ENCODE data around the gene SLC11A2.

SLC11A2 gene

DNA sequence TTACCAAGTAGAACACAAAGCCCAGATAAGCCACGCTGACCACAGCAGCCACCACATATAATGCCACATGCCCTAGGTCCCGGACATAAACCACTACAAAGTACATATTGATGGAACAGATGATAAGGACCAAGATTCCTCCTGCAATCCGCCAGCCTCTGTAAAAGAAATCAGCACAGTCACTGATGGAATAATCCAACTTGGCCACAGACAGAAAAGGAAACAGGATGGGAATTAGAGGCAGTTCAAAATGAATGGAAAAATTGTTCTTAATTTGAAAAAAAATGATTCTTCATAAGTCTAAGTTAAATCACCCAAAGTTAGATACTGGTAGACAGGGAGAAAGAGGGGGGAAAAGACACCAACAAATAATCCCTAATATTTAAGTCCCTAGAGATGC lies 35.4 kb downstream of the SLC11A2 start:
- H3K27ac ChIP-seq: no peak overlapping the region
- TF ChIP-seq, protein P1, sequence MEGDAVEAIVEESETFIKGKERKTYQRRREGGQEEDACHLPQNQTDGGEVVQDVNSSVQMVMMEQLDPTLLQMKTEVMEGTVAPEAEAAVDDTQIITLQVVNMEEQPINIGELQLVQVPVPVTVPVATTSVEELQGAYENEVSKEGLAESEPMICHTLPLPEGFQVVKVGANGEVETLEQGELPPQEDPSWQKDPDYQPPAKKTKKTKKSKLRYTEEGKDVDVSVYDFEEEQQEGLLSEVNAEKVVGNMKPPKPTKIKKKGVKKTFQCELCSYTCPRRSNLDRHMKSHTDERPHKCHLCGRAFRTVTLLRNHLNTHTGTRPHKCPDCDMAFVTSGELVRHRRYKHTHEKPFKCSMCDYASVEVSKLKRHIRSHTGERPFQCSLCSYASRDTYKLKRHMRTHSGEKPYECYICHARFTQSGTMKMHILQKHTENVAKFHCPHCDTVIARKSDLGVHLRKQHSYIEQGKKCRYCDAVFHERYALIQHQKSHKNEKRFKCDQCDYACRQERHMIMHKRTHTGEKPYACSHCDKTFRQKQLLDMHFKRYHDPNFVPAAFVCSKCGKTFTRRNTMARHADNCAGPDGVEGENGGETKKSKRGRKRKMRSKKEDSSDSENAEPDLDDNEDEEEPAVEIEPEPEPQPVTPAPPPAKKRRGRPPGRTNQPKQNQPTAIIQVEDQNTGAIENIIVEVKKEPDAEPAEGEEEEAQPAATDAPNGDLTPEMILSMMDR (IDR thresholded peaks at IDR 0.05): no peak
- TF ChIP-seq ZFX (IDR thresholded peaks at IDR 0.05; ENCODE audit: borderline replicate concordance): no peak

GRCh38 chr12:50990147-50990727 lies 35.9 kb downstream of the SLC11A2 start:
- no peak overlapping the region for H3K27ac ChIP-seq
- TF ChIP-seq ZFX (IDR thresholded peaks at IDR 0.05; ENCODE audit: borderline replicate concordance): no peak
- TF ChIP-seq, protein P1 (IDR thresholded peaks at IDR 0.05): no peak

GRCh38 chr12:50988871-50989270 lies 37.3 kb downstream of the SLC11A2 start:
- TF ChIP-seq, protein P1 (IDR thresholded peaks at IDR 0.05): no peak
- TF ChIP-seq ZFX (IDR thresholded peaks at IDR 0.05; ENCODE audit: borderline replicate concordance): no peak
- no peak overlapping the region for H3K27ac ChIP-seq

DNA sequence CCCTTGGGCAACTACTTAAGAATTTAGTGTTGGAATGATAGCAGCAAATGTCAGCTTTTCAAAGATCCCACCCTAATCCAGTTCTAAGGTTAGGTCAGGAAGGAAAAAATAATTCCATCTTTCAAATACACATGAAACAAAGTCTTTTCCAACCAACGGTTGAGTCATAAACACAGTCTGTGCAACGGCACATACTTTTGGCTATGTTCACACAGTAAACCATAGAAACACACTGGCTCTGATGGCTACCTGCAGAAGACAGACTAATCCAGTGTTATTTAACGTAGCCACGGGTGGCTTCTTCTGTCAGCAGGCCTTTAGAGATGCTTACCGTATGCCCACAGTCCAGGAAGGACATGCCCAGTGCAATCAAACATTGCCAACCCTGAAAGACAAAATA lies 38.1 kb downstream of the SLC11A2 start:
- H3K27ac ChIP-seq: no peak overlapping the region

GRCh38 chr12:50986966-50987737 lies 39.0 kb downstream of the SLC11A2 start:
- H3K27ac ChIP-seq: no peak overlapping the region

More for the DNA sequence above, 38.1 kb downstream of the SLC11A2 start:
- TF ChIP-seq, protein P1 (IDR thresholded peaks at IDR 0.05): no peak
- no peak for TF ChIP-seq ZFX (IDR thresholded peaks at IDR 0.05; ENCODE audit: borderline replicate concordance)

GRCh38 chr12:50985322-50985721 lies 40.9 kb downstream of the SLC11A2 start:
- H3K27ac ChIP-seq: no peak overlapping the region

More at GRCh38 chr12:50986966-50987737, 39.0 kb downstream of the SLC11A2 start:
- TF ChIP-seq, protein P1 (IDR thresholded peaks at IDR 0.05): peak; percentile 77
- no peak for TF ChIP-seq ZFX (IDR thresholded peaks at IDR 0.05; ENCODE audit: borderline replicate concordance)

DNA sequence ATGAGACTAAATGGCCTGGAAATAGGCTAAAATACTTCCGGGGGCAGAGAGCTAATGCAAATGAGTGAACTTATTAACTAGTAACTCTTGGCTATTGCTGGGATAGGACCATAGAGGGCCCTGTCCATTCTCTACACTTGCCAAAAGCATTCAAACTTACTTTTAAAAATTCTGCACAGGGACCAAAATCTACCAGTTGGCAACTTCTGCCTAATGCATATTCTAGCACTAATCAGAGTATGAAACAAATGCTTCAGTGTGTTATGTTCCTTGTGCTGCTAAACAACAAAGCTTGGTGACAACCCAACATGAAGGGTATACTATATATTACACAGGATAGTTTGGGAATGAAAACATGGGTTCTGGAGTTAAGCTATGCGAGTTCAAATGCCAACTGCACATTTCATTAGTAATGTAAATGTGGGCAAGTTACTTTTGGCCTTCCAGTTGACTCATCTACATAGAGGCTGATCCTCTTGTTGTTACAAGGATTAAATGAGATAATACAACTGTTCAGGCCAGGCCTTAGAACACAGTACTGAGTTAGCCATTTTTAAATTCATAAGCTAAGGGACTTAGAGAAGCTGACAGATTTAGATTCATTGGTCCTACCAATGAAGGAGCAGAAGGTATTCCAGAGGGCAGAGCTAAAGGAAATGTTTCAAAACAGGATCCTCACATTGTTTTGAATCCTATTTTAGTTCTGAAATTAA lies 41.4 kb downstream of the SLC11A2 start:
- TF ChIP-seq, protein P1 (IDR thresholded peaks at IDR 0.05): no peak
- TF ChIP-seq ZFX (IDR thresholded peaks at IDR 0.05; ENCODE audit: borderline replicate concordance): no peak

More at GRCh38 chr12:50985322-50985721, 40.9 kb downstream of the SLC11A2 start:
- no peak for TF ChIP-seq ZFX (IDR thresholded peaks at IDR 0.05; ENCODE audit: borderline replicate concordance)

More for the DNA sequence above, 41.4 kb downstream of the SLC11A2 start:
- no peak overlapping the region for H3K27ac ChIP-seq
